GM12873 (cell line): ENCODE results near the gene ZIC2.

ENCODE experiments used
- TF ChIP-seq, protein P1 (sequence below): IDR thresholded peaks from 2 replicates; pipeline ENCODE4 v1.5.1; 2012; ENCODE audit warnings: low read depth, mild to moderate bottlenecking, moderate library complexity, low read length, control low read depth; ENCODE audit not compliant: insufficient read depth; ENCODE audit errors: missing control alignments

ZIC2 gene

GRCh38 chr13:99977912-99978798 lies 3.4 kb upstream of the ZIC2 start:
- TF ChIP-seq, protein P1, sequence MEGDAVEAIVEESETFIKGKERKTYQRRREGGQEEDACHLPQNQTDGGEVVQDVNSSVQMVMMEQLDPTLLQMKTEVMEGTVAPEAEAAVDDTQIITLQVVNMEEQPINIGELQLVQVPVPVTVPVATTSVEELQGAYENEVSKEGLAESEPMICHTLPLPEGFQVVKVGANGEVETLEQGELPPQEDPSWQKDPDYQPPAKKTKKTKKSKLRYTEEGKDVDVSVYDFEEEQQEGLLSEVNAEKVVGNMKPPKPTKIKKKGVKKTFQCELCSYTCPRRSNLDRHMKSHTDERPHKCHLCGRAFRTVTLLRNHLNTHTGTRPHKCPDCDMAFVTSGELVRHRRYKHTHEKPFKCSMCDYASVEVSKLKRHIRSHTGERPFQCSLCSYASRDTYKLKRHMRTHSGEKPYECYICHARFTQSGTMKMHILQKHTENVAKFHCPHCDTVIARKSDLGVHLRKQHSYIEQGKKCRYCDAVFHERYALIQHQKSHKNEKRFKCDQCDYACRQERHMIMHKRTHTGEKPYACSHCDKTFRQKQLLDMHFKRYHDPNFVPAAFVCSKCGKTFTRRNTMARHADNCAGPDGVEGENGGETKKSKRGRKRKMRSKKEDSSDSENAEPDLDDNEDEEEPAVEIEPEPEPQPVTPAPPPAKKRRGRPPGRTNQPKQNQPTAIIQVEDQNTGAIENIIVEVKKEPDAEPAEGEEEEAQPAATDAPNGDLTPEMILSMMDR = no peak

GRCh38 chr13:99978799-99979452 lies 2.7 kb upstream of the ZIC2 start:
- TF ChIP-seq, protein P1 = no peak

GRCh38 chr13:99979453-99980200 lies 2.0 kb upstream of the ZIC2 start:
- TF ChIP-seq, protein P1 = no peak

- TF ChIP-seq, protein P1 = no peak
These were observed 1.3 kb upstream of the ZIC2 start for GRCh38 chr13:99980201-99980823.

- TF ChIP-seq, protein P1 = no peak
These were observed 505 bp upstream of the ZIC2 start for GRCh38 chr13:99980824-99981734.

- TF ChIP-seq, protein P1 = no peak
These were observed 599 bp downstream of the ZIC2 start for GRCh38 chr13:99982036-99982730.
